Psoas muscle (tissue), 8 donors: ENCODE data around the gene RAP1A. TPM values are rescaled to one million over a fixed set of nuclear protein-coding genes. Genes with fewer than 3 reads are reported as not detected.

ENCODE experiments used
- ATAC-seq, 4 donors: fragments of 200-7000 bp; cut with Tn5 transposase; one replicate each; pipeline ENCODE4 v1.9.1; 2020; ENCODE audit warnings: moderate library complexity in 3 of 4, mild to moderate bottlenecking in 2 of 4
- DNase-seq, 2 donors: peaks; one replicate each; pipeline ENCODE4 v3.0.0-alpha.2; 2020
- H3K27ac ChIP-seq: fragments of 200-600 bp; one replicate; pipeline ENCODE4 v1.8.0; 2022
- H3K27me3 ChIP-seq, 3 donors: fragments of 200-600 bp in 1 of 3; one replicate each; pipeline versions ENCODE4 v1.6.1 to v1.8.0; 2013 to 2022; ENCODE audit warnings: low read length in 2 of 3, mild to moderate bottlenecking in 2 of 3, moderate library complexity in 1 of 3; ENCODE audit not compliant: insufficient read depth in 3 of 3
- H3K36me3 ChIP-seq, 2 donors: fragments of 200-600 bp in 1 of 2; one replicate each; pipeline versions ENCODE4 v1.6.1 to v1.8.0; 2013 to 2022; ENCODE audit warnings: low read depth in 1 of 2, mild to moderate bottlenecking in 1 of 2, moderate library complexity in 1 of 2; ENCODE audit not compliant: insufficient read depth in 1 of 2
- H3K4me1 ChIP-seq: fragments of 200-600 bp; one replicate; pipeline ENCODE4 v1.8.0; 2022
- H3K4me3 ChIP-seq: fragments of 200-600 bp; one replicate; pipeline ENCODE4 v1.8.0; 2022; ENCODE audit warnings: mild to moderate bottlenecking
- H3K9me3 ChIP-seq: fragments of 200-600 bp; one replicate; pipeline ENCODE4 v1.8.0; 2022
- CTCF ChIP-seq: fragments of 200-600 bp; IDR thresholded peaks from one replicate; pipeline ENCODE4 v1.8.0; 2022; ENCODE audit warnings: antibody characterized with exemption
- WGBS, 3 donors: extraction: QIAGEN DNeasy Blood & Tissue Kit; methylation state at CpG; one replicate each; pipeline versions ENCODE4 v1.1.6 to v1.1.7; 2013; 5-methylcytosine and 5-hydroxymethylcytosine counted together
- intact Hi-C, 2 donors: fragments of 100-400 bp; cut with DNase I; formaldehyde crosslinking; loops; one replicate each; pipeline versions ENCODE4 v1.11.0 to v1.14.2; 2022
- polyA plus RNA-seq, 3 donors: library from polyadenylated mRNA; stranded (reverse); fragments of 200-250 nt; gene quantifications; one replicate each; pipeline ENCODE4 v1.2.3, GENCODE V29; 2013
- total RNA-seq, 4 donors: library from RNA; stranded (reverse); fragmentation: NEBNext Ultra II Directional in 2 of 4; extraction: Animal tissue kit (Norgen Biotek cat#: 25700) in 2 of 4; gene quantifications; one replicate each; pipeline versions ENCODE4 v1.2.1 to v1.2.4, GENCODE V29; 2021 to 2023
- donor health status: healthy with polysubstance abuse.
- donor health status: DM: no; HTN: no; CAD: no; lungs with moderate emphysema.
- donor health status: Bipolar disorder and iron deficiency.
- donor health status: healthy.
- donor health status: DM: yes; HTN: yes; CAD: no.
- donor health status: DM: no; HTN: no; CAD: no.
- donor health status: DM: no; HTN: no; CAD: no.
- donor health status: DM: yes; HTN: yes; CAD: no.

Gene RAP1A
- total and polyA plus RNA-seq, 7 donors = 63.6 to 235 (median 76.6) TPM

GRCh38 chr1:111591937-111592336 is 27.7 kb upstream of the RAP1A start:
- peak in 3 of 4 donors; percentile 3 to 29 (median 9) for ATAC-seq
- H3K4me3 ChIP-seq = peak overlapping the region; percentile 33
- H3K36me3 ChIP-seq = no peaks in the 10 kb centered on the region
- DNase-seq = no peak
- H3K27me3 ChIP-seq = no peaks in the 10 kb centered on the region
- H3K4me1 ChIP-seq = peaks cover 25% of the 10 kb centered on the region
- H3K9me3 ChIP-seq = no peaks in the 10 kb centered on the region
- TF ChIP-seq CTCF = no peak
- WGBS, 3 donors = 26 to 29% (median 29%) methylated on average over 6 of the region's 6 CpGs
- intact Hi-C loops = no loop called here
- peak overlapping the region; percentile 87 for H3K27ac ChIP-seq

GRCh38 chr1:111592389-111593361 is 26.9 kb upstream of the RAP1A start:
- H3K9me3 ChIP-seq = no peaks in the 10 kb centered on the region
- H3K4me3 ChIP-seq = peak overlapping the region; percentile 33
- H3K27ac ChIP-seq = peak overlapping the region; percentile 87
- H3K4me1 ChIP-seq = peaks cover 25% of the 10 kb centered on the region
- DNase-seq = peak; percentile 86 to 96
- 5 to 8% (median 6%) methylated on average over 11 of the region's 11 CpGs for WGBS, 3 donors
- no peak for TF ChIP-seq CTCF
- intact Hi-C loops = loop anchor here in 1 of 2 donors (1.0 kb wide), 1 partner anchor 27 kb away; the partner anchor contains the start of gene RAP1A
- ATAC-seq = peak; percentile 94 to 99 (median 96)
- H3K27me3 ChIP-seq = no peaks in the 10 kb centered on the region
- H3K36me3 ChIP-seq = no peaks in the 10 kb centered on the region

- Histone ChIP-seq H3K27me3 (no peaks in the 10 kb centered on the region), H3K4me3 (peak overlapping the region; percentile 33), H3K4me1 (peaks cover 25% of the 10 kb centered on the region), H3K9me3 (no peaks in the 10 kb centered on the region), H3K27ac (peak overlapping the region; percentile 87), H3K36me3 (no peaks in the 10 kb centered on the region)
- no peak for ATAC-seq
- WGBS, 3 donors = 52 to 54% (median 54%) methylated on average over 5 of the region's 5 CpGs
- no peak for TF ChIP-seq CTCF
- DNase-seq = no peak
- intact Hi-C loops = loop anchor here in 1 of 2 donors (1.0 kb wide), 1 partner anchor 26 kb away; the partner anchor contains the start of gene RAP1A
These were observed 25.9 kb upstream of the RAP1A start for GRCh38 chr1:111593403-111594305.

- no peak overlapping the region for H3K4me3 ChIP-seq
- H3K27me3 ChIP-seq = no peaks in the 10 kb centered on the region
- no peaks in the 10 kb centered on the region for H3K9me3 ChIP-seq
- ATAC-seq = no peak
- no peak for DNase-seq
- H3K4me1 ChIP-seq = peaks cover 25% of the 10 kb centered on the region
- TF ChIP-seq CTCF = no peak
- intact Hi-C loops = no loop called here
- WGBS, 3 donors = 73 to 84% (median 78%) methylated on average over 4 of the region's 4 CpGs
- no peaks in the 10 kb centered on the region for H3K36me3 ChIP-seq
- H3K27ac ChIP-seq = no peak overlapping the region
These were observed 25.3 kb upstream of the RAP1A start for GRCh38 chr1:111594306-111594693.
